IMR-90 (cell line): ENCODE data around the gene SCARB1. TPM values are rescaled to one million over a fixed set of nuclear protein-coding genes. Genes with fewer than 3 reads are reported as not detected.

Experiments
- ATAC-seq: fragments of 200-7000 bp; cut with Tn5 transposase; 2 replicates; pipeline ENCODE4 v1.9.1; 2020; ENCODE audit warnings: low read depth, mild to moderate bottlenecking, moderate library complexity
- BruUV-seq: library from RNA; stranded (reverse); fragments of 400-500 nt; replicated peaks from 2 replicates; lab custom pipeline; 2021; lab: Mats Ljungman, UMichigan
- CTCF ChIA-PET: fragments of 300-600 bp; formaldehyde crosslinking; extraction: SDS; loops from one replicate; lab custom pipeline; 2021; ENCODE audit warnings: antibody characterized with exemption; lab: Yijun Ruan, JAX
- POLR2A ChIA-PET: fragments of 300-600 bp; sonication (Branson Sonifier 250); formaldehyde crosslinking; loops from one replicate; lab custom pipeline; 2022; ENCODE audit warnings: antibody characterized with exemption; ENCODE audit not compliant: unreplicated experiment; lab: Charles Lee
- DNase-seq: peaks from one replicate; pipeline ENCODE4 v3.0.0; 2013
- H2AFZ ChIP-seq: replicated peaks from 2 replicates; pipeline ENCODE3; 2013; ENCODE audit warnings: low read length, mild to moderate bottlenecking; ENCODE audit not compliant: poor library complexity
- H2AK5ac ChIP-seq: 2 replicates; pipeline ENCODE4 v1.6.1; 2013; ENCODE audit warnings: low read depth, low read length, inconsistent platforms
- H2AK9ac ChIP-seq: replicated peaks from 2 replicates; pipeline ENCODE3; 2013; ENCODE audit warnings: mild to moderate bottlenecking, low read depth, low read length, moderate library complexity; ENCODE audit not compliant: poor library complexity
- H2BK120ac ChIP-seq: 2 replicates; pipeline ENCODE4 v1.6.1; 2013; ENCODE audit warnings: low read depth, low read length, inconsistent platforms
- H2BK15ac ChIP-seq: 3 replicates; pipeline ENCODE4 v1.6.1; 2013; ENCODE audit warnings: low read depth, low read length, inconsistent platforms
- H2BK20ac ChIP-seq: 2 replicates; pipeline ENCODE4 v1.6.1; 2013; ENCODE audit warnings: low read depth, mild to moderate bottlenecking, inconsistent platforms, low read length, moderate library complexity
- H2BK5ac ChIP-seq: 2 replicates; pipeline ENCODE4 v1.6.1; 2013; ENCODE audit warnings: mild to moderate bottlenecking, low read depth, low read length, inconsistent platforms; ENCODE audit not compliant: poor library complexity, severe bottlenecking
- H3K14ac ChIP-seq: replicated peaks from 2 replicates; pipeline ENCODE4 v1.6.1; 2013; ENCODE audit warnings: low read depth, low read length, inconsistent platforms
- H3K18ac ChIP-seq: 2 replicates; pipeline ENCODE4 v1.6.1; 2013; ENCODE audit warnings: low read depth, low read length, control low read depth
- H3K23ac ChIP-seq: 2 replicates; pipeline ENCODE4 v1.6.1; 2013; ENCODE audit warnings: low read depth, low read length, inconsistent platforms
- H3K27ac ChIP-seq: 2 replicates; pipeline ENCODE4 v1.5.1; 2013; ENCODE audit warnings: mild to moderate bottlenecking, control low read depth, low read length; ENCODE audit not compliant: insufficient read depth
- H3K27me3 ChIP-seq: 2 replicates; pipeline ENCODE4 v1.6.1; 2013; ENCODE audit warnings: low read length; ENCODE audit not compliant: control insufficient read depth, insufficient read depth
- H3K36me3 ChIP-seq: 2 replicates; pipeline ENCODE4 v1.6.1; 2013; ENCODE audit warnings: low read length, mixed read lengths; ENCODE audit not compliant: control insufficient read depth, insufficient read depth
- H3K4ac ChIP-seq: 2 replicates; pipeline ENCODE4 v1.6.1; 2013; ENCODE audit warnings: low read depth, low read length, inconsistent platforms
- H3K4me1 ChIP-seq: 2 replicates; pipeline ENCODE4 v1.6.1; 2013; ENCODE audit warnings: low read length, mixed read lengths; ENCODE audit not compliant: control insufficient read depth, insufficient read depth
- H3K4me2 ChIP-seq: 2 replicates; pipeline ENCODE4 v1.6.1; 2013; ENCODE audit warnings: low read depth, mild to moderate bottlenecking, control low read depth, low read length, moderate library complexity
- H3K4me3 ChIP-seq: 2 replicates; pipeline ENCODE4 v1.5.1; 2013; ENCODE audit warnings: low read depth, mild to moderate bottlenecking, control low read depth, low read length, moderate library complexity; ENCODE audit not compliant: insufficient read depth
- H3K56ac ChIP-seq: 2 replicates; pipeline ENCODE4 v1.6.1; 2013; ENCODE audit warnings: low read length, inconsistent platforms; ENCODE audit not compliant: insufficient read depth; ENCODE audit errors: extremely low read depth
- H3K79me1 ChIP-seq, 2 experiments: 2 replicates each; pipeline ENCODE4 v1.6.1; 2013; ENCODE audit warnings: low read length in 2 of 2, inconsistent platforms in 1 of 2, low read depth in 1 of 2
- H3K9ac ChIP-seq: 2 replicates; pipeline ENCODE4 v1.6.1; 2013; ENCODE audit warnings: low read depth, low read length, control low read depth
- H3K9me1 ChIP-seq: 2 replicates; pipeline ENCODE4 v1.6.1; 2013; ENCODE audit warnings: low read length, inconsistent platforms; ENCODE audit not compliant: insufficient read depth
- H3K9me3 ChIP-seq: 2 replicates; pipeline ENCODE4 v1.6.1; 2013; ENCODE audit warnings: low read length; ENCODE audit not compliant: control insufficient read depth, insufficient read depth
- H4K20me1 ChIP-seq: 2 replicates; pipeline ENCODE4 v1.6.1; 2013; ENCODE audit warnings: low read length, inconsistent platforms; ENCODE audit not compliant: insufficient read depth
- H4K5ac ChIP-seq: 2 replicates; pipeline ENCODE4 v1.6.1; 2013; ENCODE audit warnings: mild to moderate bottlenecking, low read depth, low read length, control low read depth
- H4K8ac ChIP-seq, 2 experiments: 2 replicates each; pipeline ENCODE4 v1.6.1; 2013; ENCODE audit warnings: low read depth in 2 of 2, low read length in 2 of 2, control low read depth in 1 of 2, inconsistent platforms in 1 of 2
- H4K91ac ChIP-seq: 2 replicates; pipeline ENCODE4 v1.6.1; 2013; ENCODE audit warnings: low read depth, low read length, inconsistent platforms; ENCODE audit not compliant: insufficient read depth
- MAZ ChIP-seq: IDR thresholded peaks from 2 replicates; pipeline ENCODE4 v1.6.1; 2012; ENCODE audit warnings: low read depth, mild to moderate bottlenecking, low read length, improper control_type of control experiment, moderate library complexity, borderline replicate concordance
- WGBS, 2 experiments: methylation state at CpG; one replicate each; pipeline versions ENCODE4 v1.1.5 to v1.1.7; 2013; ENCODE audit warnings: missing lambda C conversion rate in 2 of 2; ENCODE audit not compliant: insufficient read length in 1 of 2; ENCODE audit errors: extremely low coverage in 2 of 2; 5-methylcytosine and 5-hydroxymethylcytosine counted together
- dilution Hi-C: fragments of 300-500 bp; cut with HindIII; formaldehyde crosslinking; loops from one replicate; pipeline ENCODE4 v1.14.3; 2018; ENCODE audit warnings: low sequenced_read_pairs; ENCODE audit not compliant: unreplicated experiment
- in situ Hi-C: fragments of 300-500 bp; cut with MboI; formaldehyde crosslinking; loops from 3 replicates; pipeline ENCODE4 v1.14.3; 2019; ENCODE audit warnings: low sequenced_read_pairs, inconsistent platforms, mixed read lengths
- intact Hi-C: fragments of 100-400 bp; cut with micrococcal nuclease; formaldehyde crosslinking; loops from 2 replicates; pipeline ENCODE4 v1.10.0; 2022
- polyA plus RNA-seq, 3 experiments: library from polyadenylated mRNA; depleted of rRNA; stranded (reverse); fragments of >200 nt; gene quantifications; 2 replicates each; pipeline ENCODE4 v1.2.3, GENCODE V29; 2012; ENCODE audit warnings: low replicate concordance in 1 of 3
- total RNA-seq: library from RNA; depleted of rRNA; stranded (reverse); fragments of >200 nt; gene quantifications from 2 replicates; pipeline ENCODE4 v1.2.3, GENCODE V29; 2012

Gene SCARB1
- total and polyA plus RNA-seq, 2 of the 4 experiments (the other 2 are of a cell fraction), result 3.0 to 24.8 TPM

- peaks cover 12% of the 10 kb centered on the region for H3K4me1 ChIP-seq
- DNase-seq (no peak), ATAC-seq (no peak)
- dilution Hi-C loops, result no loop called here
- H4K20me1 ChIP-seq, result no peaks in the 10 kb centered on the region; the same call in 1 of the 2 replicates
- intact Hi-C loops, result no loop called here
- no peak overlapping the region for H3K18ac ChIP-seq
- H3K23ac ChIP-seq, result no peak overlapping the region
- TF ChIP-seq MAZ, result no peak
- H3K4me3 ChIP-seq, result no peak overlapping the region
- peak overlapping the region; percentile 69 for H2AK9ac ChIP-seq
- no peak overlapping the region for H3K4ac ChIP-seq
- 83% methylated on average over 3 of the region's 4 CpGs; no CpG with 5 or more reads in 1 of the 2 experiments for WGBS, 2 experiments
- H3K79me1 ChIP-seq, result peaks cover 13 to 15% of the 10 kb centered on the region in 2 experiments; a peak in 3 of 4 replicates
- H4K91ac ChIP-seq, result no peak overlapping the region
- in situ Hi-C loops, result no loop called here
- no peak overlapping the region for H4K5ac ChIP-seq
- no peak overlapping the region for H3K4me2 ChIP-seq
- no peak overlapping the region for H3K14ac ChIP-seq
- no peak overlapping the region for H4K8ac ChIP-seq
- H3K56ac ChIP-seq, result no peak overlapping the region
- CTCF ChIA-PET, result no interaction called here
- H2AK5ac ChIP-seq, result no peak overlapping the region
- H2BK15ac ChIP-seq, result no peak overlapping the region
- H3K9me1 ChIP-seq, result peaks cover 13% of the 10 kb centered on the region; the same call in 1 of the 2 replicates
- no peak overlapping the region for H3K27ac ChIP-seq
- no peaks in the 10 kb centered on the region for H3K36me3 ChIP-seq
- no peak overlapping the region for H3K9ac ChIP-seq
- H3K9me3 ChIP-seq, result peaks cover 2% of the 10 kb centered on the region; the same call in 1 of the 2 replicates
- POLR2A ChIA-PET, result interaction anchor here (0.7 kb wide), 1 partner anchor 922 kb away, joined by 4 read pairs; no protein-coding TSS in a partner anchor
- H2AFZ ChIP-seq, result peak overlapping the region; percentile 23
- no peak overlapping the region for H2BK5ac ChIP-seq
- no TSS peak for BruUV-seq
- no peak overlapping the region for H2BK20ac ChIP-seq
- no peak overlapping the region for H2BK120ac ChIP-seq
- no peaks in the 10 kb centered on the region for H3K27me3 ChIP-seq
Observed at GRCh38 chr12:124832856-124833255, 30.8 kb downstream of the SCARB1 start.
